GM19193 (cell line): ENCODE results near the gene CXCL8.

Source experiments
- POLR2A ChIP-seq: IDR thresholded peaks from 4 replicates; pipeline ENCODE4 v1.6.1; 2011; ENCODE audit not compliant: insufficient read depth, insufficient read length; ENCODE audit errors: extremely low read depth

CXCL8 gene

DNA sequence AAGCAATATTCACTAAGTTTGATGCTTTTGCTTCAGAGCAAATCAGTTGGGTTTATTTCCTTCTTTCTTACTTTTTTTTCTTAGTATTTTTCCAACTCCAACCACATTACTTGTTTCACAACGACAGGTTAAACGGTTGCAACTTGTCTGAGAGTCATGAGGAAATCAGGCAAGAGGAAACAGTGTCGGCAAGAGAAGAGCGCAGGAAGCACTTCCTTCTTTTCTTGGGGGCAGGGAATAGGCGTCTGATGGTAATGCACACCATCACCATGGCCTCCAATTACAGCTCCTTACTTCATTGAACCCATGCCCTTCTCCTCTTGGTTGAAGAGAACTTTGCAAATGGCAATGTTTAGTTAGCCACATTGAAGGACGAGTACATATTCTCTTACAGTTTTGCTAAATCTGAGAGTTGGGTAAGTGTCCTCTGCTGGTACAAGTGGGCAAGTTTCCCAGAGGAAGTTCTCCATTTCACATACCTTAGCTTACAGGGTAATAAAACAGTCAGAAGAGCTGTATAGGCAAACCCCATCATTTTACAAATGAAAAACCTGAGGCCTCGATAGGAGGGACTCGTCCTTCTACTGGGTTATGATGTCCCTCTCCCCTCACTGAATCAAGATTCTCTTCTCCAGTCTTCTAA is 8.3 kb upstream of the CXCL8 start:
- TF ChIP-seq POLR2A, result no peak

DNA sequence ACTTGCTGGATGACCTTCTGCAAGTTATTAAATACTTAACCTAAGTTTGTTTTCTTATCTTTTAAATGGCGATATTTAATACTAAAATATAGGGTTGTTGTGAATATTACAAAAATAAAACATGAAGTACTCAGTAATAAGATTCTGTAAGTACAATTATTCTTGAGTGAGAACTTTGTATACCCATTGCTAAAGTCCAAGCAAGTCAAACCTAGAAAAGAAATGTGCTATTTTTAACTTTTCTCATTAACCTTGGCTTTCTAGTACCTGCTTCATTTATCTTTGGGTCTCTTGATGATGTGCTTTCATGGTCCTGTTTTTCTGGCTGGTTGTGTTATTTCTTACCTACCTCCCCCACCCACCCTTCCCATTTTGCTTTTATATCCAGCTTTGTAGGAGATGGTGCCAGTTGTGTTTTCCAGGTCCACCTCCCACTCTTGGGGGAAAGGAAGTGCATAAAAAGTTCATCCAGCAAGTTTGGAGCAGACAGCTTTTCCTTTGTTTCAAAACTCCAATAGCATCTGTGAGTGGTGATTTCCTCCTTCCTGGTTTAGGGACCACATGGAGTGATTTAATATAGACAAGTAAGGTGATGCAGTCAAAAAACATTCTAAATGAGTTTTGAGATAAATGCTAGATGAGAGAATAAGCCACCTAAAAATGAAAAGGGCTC is 7.5 kb upstream of the CXCL8 start:
- TF ChIP-seq POLR2A, result no peak

DNA sequence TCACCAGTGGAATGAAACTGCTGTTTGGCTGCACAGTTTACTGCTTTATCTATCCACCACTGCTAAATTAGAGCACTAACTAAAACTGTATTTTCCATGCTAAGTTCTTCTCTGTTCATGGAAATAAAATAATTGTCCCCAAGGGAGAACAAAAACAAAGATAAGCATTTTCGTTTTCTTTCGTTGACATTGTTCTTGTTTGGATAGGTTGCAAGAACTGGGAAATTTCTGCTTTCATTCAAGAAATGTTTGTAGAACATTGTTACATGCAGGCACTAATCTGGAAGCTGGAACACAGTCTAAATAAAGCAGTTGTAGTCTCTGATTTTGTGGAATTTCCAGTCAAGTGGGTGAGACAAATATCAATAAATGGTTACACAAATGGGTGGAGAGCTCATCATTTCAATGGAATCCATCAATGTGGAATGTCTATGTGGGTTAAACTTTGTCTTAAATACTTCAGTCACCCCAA is 5.8 kb upstream of the CXCL8 start:
- TF ChIP-seq POLR2A, result no peak

DNA sequence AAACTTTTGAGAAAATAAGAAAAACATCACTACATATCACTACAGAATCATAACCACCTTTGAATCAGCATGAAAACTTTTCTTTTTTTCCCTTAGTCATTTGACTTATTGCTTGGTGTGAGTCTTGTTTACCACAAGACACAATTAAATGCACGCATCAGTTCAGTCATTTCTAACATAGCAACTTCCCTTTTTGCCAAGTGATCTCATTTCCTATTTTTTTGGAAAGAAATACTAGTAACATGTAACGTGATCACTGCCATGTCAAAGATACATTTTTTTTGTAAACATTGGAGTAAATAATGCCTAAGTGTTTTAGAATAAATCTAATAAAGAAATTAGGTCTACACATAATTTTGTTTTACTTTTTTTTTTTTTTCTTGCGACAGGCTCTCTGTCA is 5.1 kb upstream of the CXCL8 start:
- no peak for TF ChIP-seq POLR2A

DNA sequence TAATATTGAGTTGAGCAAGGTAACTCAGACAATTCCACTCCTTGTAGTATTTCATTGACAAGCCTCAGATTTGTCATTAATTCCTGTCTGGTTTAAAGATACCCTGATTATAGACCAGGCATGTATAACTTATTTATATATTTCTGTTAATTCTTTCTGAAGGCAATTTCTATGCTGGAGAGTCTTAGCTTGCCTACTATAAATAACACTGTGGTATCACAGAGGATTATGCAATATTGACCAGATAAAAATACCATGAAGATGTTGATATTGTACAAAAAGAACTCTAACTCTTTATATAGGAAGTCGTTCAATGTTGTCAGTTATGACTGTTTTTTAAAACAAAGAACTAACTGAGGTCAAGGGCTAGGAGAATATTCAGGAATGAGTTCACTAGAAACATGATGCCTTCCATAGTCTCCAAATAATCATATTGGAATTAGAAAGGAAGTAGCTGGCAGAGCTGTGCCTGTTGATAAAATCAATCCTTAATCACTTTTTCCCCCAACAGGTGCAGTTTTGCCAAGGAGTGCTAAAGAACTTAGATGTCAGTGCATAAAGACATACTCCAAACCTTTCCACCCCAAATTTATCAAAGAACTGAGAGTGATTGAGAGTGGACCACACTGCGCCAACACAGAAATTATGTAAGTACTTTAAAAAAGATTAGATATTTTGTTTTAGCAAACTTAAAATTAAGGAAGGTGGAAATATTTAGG is 821 bp downstream of the CXCL8 start:
- no peak for TF ChIP-seq POLR2A

DNA sequence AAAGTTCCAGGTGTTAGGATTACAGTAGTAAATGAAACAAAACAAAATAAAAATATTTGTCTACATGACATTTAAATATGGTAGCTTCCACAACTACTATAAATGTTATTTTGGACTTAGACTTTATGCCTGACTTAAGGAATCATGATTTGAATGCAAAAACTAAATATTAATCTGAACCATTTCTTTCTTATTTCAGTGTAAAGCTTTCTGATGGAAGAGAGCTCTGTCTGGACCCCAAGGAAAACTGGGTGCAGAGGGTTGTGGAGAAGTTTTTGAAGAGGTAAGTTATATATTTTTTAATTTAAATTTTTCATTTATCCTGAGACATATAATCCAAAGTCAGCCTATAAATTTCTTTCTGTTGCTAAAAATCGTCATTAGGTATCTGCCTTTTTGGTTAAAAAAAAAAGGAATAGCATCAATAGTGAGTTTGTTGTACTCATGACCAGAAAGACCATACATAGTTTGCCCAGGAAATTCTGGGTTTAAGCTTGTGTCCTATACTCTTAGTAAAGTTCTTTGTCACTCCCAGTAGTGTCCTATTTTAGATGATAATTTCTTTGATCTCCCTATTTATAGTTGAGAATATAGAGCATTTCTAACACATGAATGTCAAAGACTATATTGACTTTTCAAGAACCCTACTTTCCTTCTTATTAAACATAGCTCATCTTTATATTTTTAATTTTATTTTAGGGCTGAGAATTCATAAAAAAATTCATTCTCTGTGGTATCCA is 1.6 kb downstream of the CXCL8 start:
- TF ChIP-seq POLR2A, result no peak

DNA sequence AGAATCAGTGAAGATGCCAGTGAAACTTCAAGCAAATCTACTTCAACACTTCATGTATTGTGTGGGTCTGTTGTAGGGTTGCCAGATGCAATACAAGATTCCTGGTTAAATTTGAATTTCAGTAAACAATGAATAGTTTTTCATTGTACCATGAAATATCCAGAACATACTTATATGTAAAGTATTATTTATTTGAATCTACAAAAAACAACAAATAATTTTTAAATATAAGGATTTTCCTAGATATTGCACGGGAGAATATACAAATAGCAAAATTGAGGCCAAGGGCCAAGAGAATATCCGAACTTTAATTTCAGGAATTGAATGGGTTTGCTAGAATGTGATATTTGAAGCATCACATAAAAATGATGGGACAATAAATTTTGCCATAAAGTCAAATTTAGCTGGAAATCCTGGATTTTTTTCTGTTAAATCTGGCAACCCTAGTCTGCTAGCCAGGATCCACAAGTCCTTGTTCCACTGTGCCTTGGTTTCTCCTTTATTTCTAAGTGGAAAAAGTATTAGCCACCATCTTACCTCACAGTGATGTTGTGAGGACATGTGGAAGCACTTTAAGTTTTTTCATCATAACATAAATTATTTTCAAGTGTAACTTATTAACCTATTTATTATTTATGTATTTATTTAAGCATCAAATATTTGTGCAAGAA is 2.3 kb downstream of the CXCL8 start:
- TF ChIP-seq POLR2A, result no peak

DNA sequence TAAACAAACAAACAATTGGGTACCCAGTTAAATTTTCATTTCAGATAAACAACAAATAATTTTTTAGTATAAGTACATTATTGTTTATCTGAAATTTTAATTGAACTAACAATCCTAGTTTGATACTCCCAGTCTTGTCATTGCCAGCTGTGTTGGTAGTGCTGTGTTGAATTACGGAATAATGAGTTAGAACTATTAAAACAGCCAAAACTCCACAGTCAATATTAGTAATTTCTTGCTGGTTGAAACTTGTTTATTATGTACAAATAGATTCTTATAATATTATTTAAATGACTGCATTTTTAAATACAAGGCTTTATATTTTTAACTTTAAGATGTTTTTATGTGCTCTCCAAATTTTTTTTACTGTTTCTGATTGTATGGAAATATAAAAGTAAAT is 2.9 kb downstream of the CXCL8 start:
- no peak for TF ChIP-seq POLR2A

DNA sequence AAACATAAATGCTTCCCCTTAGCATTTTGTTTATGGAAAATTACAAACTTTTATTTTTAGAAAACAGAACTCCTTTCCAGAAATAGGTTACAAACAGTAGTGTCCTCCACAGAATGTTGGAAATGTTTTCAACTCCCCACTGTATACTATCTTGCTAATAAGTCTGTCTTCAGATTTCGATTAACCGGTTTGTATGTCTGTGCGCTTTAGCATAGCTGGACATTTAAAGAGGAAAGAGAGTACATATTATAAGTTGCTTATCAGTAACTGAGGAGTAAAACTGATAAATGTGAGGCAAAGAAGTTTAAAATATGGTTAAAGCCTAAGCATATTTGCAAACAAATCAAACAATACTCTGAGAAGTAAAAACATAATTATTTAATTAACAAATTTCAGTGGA is 3.4 kb downstream of the CXCL8 start:
- no peak for TF ChIP-seq POLR2A

DNA sequence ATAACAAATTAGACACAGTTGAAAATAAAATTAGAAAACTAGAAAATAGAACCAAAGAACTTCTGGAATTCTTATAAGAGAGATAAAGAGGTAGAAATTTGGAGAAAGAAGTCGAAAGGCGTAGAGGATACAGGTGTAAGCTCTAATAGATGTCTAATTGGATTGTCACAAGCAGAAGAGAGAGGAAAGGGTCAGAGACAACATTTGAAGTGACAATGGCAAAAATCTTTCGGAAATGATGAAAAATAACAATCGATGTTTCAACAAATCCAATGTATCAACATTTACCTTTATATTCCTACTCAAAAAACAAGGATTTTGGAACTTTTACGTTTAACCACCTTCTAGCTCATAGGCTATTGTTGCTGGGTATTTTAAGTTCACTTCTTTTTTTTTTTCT is 3.8 kb downstream of the CXCL8 start:
- no peak for TF ChIP-seq POLR2A

DNA sequence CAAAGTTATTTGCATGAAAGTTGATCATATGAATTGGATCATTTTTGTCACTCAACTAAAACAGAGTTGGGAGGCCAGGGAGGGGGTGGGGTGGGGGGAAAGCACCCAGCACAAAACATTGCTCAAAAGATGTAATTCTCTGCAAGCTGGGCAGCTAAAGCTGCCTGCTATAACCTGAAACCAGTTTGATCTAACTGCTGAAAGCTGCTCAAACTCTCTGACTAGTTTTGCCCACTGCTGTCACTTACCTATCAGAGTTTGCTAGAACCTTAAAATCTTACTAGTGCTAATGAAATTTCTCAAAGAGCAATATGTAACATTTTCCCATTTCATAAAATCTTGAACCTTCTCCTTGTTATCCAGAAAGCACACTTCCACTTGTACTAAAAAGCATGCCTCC is 10.4 kb downstream of the CXCL8 start:
- no peak for TF ChIP-seq POLR2A

DNA sequence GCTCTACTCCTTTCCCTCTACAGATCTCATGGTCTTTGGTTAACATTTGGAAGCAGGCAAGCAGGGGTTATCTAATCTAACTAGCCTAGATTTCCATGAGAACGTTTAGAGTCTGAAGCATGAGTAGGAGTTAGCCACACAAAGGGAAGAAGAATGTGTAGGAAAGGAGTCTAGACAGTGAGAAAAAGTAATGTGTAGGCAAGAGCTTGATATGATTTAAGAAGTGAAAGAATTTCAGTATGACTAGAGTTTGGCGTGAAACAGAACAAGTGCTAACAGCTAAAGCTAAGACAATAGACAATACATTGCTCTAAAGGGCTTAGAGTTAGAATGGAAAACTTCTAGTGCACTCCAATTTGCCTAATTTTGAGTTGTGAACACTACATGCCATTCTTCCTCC is 10.8 kb downstream of the CXCL8 start:
- TF ChIP-seq POLR2A, result no peak

DNA sequence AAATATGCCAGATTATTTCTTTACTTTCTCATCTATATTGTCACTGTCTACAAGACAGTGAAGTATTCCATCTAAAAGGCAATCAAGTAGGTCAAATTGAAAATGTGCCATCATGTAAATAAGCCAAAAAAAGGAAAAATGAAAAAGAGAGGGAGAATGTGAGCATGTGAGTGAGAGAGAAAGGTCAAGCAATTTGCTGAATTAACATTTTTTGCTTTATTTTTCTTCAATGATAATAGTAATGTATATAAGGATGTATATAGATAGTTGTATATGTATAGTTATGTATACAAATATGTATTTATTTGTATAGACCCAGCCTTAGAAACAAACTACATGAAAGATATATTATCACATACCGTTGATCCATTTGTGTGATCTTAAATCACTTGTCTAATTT is 11.5 kb downstream of the CXCL8 start:
- TF ChIP-seq POLR2A, result no peak

DNA sequence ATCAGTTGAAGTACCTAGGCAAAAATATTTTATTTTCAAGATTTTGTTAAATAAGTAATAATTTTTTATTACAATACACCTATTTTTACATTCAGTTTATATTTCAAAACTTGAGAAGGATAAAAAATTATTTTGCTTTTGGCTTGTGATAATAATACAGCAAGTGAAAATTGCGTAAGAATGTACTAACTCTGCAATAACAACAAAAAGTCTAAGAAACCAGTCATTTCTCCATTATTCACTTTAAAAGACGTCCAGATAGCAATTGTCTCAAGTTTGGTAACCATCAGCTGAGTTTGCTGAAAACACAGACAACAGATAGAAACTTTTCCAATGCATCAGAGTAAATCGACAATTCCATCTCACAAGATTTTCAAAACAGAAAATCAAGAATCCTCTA is 12.1 kb downstream of the CXCL8 start:
- no peak for TF ChIP-seq POLR2A

DNA sequence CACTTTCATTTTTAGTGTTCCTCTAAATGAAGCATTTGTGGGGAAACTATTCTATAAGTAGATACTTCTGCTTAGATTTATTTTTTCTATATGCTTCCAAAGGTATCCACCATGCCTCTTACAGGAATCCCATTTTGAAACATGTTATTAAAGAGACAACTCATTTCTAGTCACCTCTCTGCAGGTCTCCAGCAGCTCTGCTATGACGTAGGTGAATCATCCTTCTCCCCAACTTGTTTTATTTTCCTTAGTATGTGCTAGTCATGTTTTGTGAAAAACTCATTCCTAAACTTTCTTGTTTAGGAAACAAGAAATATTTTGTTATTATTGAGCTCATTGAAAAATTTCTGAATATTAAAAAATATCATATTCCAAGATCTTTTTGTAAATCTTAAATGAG is 12.8 kb downstream of the CXCL8 start:
- TF ChIP-seq POLR2A, result no peak
